GM18870 (cell line): Measurements from ENCODE around the gene EBP.
A peak's percentile ranks its signal among the peaks of the same experiment; 100 is the strongest.

Experiments used
- ATAC-seq: cut with Tn5 transposase; IDR thresholded peaks from one replicate; pipeline ENCODE4 v1.9.1; 2021; ENCODE audit warnings: moderate library complexity; ENCODE audit not compliant: unreplicated experiment

EBP gene

DNA sequence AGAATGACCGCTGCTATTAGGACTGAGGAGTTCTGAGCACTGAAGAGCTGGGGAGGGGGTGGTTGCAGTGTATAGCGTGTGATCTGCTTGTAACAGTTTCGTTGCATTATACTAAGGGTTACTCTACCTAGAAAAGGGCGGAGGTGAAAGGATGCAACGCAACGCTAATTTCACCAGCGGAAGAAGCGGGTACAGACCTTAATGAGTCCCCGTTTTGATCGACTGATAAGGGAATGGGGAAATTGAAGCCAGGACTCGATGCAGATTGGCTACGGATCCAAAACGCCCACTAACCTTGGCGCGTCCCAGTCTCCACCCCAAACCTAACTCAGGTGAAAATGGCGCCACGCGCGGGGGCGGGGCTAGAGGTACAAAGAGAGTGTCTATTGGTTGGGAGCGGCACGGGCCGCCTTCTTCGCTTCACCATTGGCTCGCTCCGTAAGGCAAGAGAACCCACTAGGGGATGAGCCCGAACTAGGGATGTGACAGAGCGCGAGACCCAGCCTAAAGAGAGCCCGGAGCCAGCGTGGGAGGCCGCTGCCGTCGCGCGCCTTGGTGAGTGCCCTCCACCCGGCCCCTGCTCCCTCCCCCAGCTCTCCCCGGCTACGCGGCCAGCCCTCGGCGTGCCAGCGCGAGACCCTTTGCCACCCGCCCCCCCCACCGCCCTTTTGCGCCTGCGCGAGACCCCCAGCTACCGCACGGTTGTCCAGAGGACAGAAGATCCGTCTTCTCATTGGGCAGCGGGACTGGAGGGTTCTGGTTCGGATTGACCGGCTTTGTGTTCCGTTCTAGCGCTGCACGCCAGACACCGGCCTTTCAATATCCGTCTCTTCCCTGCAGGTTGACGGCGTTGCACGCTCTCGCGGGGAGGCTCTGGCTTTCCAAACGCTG is at the start of gene EBP:
Gene EBP (plus strand): TSS at position 456 of the 891 bp plus-strand sequence. CDS start 1,964 bp downstream, outside the sequence.
- peak; percentile 92 for ATAC-seq

DNA sequence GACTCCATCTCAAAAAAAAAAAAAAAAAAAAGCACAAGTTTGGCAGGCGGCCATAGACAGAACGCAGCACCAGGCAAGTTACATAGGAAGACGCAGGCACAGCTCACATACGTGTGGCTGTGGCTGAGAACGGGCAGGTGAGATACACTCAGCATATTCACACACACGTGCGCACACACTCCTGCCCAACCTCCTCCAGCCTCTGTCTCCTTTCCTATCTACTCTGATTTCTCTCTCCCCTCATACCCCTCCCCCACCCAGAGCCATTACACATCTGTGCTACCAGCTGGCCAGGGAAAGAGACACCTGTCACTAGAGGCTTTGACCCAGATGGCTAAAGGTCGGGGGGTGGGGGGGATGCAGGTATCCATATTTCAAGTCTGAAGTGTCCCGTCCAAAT is 49.4 kb upstream of the EBP start:
- ATAC-seq, result no peak

DNA sequence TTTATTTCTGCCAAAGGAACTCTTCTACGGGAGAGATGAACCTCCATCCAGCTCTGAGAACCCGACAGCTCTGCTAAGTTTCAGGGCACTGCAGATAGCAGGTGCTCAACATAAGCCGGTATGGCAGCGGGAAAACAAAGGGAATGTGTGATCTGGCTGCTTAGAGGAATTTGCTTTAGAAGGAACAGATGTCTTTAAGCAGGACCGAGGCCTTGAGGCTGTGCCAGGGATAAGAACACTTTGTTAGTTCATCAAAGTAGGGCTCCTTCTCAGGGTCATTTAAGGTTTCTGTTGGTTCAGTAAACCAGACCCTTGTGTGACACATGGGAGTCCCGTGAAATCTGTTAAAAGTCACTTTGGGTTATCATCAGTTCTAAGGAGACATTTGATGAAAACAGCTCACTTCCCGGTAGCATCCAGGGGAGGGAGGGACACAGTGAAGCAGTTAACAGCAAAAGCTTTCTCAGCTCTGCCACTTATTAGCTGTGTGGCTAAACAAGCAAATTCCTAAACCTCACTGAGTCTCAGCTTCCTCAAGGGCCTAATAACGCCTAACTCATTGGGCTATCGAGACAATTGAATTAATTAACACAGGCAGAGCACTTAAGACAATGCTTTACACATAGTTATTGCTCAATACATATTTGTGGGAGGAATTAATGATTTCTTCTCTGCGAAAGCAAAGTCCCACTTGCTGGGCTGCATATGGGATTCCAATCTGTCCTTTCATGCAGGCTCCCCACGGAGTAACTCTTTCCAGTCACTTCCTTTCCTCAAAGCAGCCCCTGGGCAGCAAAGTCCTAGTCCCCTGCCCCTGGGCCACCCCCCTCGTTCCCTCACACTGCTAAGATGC is 48.5 kb upstream of the EBP start:
- no peak for ATAC-seq

DNA sequence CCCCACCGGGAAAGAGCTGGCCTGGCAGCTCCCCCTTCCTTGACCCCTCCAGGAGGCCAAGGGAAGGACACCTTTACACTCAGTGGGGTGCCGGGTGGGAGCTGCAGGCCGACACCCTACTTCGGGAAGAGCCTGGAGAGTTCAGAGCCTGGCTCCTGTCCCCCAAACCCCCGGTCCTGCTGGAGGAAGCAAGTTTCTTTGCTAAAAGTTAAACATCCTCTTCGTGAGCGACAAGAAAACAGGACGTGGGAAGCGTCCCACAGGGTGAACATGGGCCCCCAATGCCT is 48.0 kb upstream of the EBP start:
- ATAC-seq, result no peak

DNA sequence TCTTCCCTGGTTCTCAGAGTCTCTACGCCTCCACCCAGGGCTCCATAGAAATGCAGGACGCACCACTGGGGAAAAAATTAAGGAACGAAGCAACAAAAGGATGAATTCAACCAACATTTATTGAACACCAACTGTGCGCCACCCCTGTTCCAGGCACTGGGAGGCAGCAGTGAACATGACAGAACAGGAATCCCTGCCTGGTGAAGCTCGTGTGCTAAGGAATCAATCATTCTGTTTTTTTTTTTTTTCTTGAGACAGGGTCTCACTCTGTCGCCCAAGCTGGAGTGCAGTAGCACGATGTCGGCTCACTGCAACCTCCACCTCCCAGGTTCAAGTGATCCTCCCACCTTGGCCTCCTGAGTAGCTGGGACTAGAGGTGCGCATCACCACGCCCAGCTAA is 47.5 kb upstream of the EBP start:
- ATAC-seq, result no peak

DNA sequence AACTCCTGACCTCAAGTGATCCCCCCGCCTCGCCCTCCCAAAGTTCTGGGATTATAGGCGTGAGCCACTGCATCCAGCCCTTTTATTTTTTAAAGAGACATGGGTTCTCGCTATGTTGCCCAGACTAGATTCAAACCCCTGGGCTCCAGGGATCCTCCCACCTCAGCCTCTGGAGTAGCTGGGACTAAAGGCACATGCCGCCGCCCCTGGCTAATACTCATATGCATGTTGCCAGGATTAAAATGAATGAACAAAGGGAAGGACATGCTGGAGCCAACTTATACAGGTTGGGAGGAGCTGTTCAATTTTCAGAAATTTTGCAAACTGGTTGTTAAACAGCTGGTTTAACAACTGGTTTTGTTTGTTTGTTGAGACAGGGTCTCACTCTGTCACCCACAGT is 47.0 kb upstream of the EBP start:
- ATAC-seq, result no peak

DNA sequence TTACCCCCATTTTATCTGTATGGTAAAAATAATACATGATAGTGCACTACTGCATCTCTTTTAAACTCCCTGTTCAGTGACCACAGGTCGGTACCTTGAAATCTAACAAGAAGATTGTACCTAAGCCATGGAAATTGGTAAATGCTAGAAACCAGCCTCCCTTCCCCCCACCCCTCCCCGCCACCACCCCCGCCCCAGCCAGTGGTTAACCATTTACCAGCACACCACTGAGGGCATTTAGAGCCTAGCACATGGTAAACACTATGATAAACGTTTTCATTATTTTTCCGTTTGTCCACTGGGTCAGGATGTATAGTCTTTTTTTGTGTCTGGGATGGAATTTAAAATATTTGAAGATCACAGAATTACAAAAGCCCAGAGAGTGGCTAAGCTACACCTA is 46.3 kb upstream of the EBP start:
- ATAC-seq, result no peak

DNA sequence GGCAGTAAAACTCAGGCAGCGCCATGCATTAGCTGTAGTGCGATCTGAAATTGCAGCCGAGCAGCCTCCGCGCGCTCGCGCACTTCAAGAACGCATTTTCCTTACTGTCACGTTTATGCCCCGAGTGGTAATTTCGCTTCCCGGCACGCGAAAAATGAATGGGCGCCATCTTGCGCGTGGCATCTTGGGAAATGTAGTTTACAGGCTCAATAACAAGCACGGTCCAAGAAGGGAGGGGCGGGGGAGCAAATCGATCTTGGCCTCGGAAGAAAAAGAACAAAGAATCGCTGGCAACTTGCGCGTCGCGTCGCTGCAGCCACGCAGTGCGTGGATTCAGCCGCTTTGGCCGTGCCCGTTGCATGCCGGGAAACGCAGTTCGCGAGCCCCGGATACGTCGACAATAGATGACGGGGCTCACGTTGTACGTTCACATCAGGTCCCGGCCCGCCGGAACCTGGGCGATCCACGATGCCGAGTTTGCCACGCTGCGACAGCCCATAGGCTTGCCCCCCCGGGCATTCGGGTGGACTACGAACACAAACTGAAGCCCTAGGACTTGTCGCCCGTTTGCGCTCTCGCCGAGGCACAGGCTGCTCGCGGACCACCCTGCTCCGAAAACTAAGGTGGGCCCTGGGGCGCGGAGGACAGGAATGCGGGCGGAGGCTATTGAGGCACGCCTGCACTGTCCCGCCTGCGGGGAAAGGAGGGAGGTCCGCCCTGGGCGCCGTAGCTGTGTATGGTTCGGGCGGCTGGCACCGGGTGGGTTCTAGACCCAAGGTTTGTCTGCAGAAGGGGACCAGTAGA is 45.6 kb upstream of the EBP start, which contains the start of gene FTSJ1:
Gene FTSJ1 (plus strand): TSS at position 426 of the 804 bp plus-strand sequence. CDS start 1,849 bp downstream, outside the sequence.
- peak; percentile 82 for ATAC-seq

DNA sequence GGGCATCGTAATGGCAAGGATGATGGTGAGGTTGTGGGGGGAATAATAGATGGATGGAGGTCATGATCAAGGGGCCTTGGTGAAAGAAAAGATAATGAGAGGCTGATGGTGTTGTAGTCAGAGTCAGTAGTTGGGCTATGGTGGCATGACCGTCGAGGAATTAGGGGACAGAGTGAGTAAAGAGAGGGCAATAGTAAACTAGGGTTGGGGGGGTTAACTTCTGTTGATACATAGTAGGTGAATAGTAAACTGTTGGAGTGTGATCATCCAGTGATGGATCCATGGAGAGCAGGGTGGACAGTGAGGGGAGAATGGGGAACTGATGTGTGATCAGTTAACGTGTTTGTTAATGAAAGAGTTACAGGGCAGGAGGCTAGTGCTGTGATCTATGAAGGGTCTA is 44.7 kb upstream of the EBP start:
- no peak for ATAC-seq

DNA sequence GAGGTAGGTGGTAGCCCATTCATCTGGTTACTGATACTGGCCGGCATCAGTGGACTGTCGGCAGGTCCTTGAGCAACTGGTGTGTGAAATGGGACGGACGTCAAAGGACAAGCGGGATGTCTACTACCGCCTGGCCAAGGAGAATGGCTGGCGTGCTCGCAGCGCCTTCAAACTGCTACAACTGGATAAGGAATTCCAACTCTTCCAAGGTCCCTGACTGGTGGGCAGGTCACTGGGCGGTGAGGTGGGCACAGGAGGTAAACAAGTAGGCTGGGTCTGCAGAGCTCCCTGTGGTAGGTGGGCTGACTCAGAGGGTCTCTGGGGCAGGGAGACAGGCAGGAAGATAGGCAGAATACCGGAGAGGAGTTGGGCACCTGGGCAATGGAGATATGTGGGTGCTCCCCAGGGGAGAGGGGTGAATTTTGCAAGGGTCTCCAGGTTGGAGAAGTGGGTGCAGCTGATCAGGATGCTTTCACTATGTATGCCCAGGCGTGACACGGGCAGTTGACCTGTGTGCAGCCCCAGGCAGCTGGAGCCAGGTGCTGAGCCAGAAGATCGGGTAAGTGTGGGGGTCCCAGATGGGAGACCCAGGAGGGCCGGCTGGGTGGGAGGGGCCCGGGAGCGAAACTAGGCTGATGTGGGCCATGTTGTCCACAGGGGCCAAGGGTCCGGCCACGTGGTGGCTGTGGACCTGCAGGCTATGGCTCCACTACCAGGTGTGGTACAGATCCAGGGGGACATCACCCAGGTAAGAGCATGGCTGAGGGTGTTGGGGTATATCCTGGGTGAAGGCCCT is 43.5 kb upstream of the EBP start:
- ATAC-seq, result no peak

DNA sequence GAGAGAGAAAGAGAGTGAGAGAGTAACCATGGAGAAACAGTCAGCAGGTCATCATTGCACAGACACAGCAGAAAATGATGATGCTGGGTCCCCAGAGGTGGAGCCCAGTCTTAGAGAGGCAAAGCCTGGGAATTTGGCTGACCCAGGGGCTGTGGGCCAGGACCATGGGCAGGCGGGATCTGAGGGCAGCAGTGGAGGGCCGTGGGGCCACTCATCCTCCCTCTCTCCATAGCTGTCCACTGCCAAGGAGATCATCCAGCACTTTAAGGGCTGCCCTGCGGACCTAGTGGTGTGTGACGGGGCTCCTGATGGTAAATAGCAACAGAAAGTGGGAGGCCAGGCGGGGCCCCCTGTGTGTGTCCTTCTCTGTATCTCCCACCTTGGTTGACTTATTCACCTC is 42.8 kb upstream of the EBP start:
- no peak for ATAC-seq

DNA sequence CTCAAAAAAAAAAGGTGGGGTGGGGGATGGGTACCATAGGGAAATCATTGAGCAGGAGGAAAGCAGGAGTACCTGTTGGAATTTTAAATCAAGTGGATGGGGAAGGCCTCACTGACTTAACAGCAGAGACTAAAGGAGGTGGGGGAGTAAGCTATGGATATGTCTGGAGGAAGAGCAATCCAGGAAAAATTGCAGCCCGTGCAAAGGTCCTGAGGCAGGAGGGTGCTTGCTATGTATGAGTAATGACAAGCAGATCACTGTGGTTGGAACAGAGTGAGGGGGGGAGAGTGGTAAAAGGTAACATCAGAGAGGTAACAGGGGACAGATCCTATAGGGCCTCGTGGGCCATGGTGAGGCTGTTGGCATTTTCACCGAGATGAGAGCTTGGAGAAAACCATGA is 41.5 kb upstream of the EBP start:
- no peak for ATAC-seq

DNA sequence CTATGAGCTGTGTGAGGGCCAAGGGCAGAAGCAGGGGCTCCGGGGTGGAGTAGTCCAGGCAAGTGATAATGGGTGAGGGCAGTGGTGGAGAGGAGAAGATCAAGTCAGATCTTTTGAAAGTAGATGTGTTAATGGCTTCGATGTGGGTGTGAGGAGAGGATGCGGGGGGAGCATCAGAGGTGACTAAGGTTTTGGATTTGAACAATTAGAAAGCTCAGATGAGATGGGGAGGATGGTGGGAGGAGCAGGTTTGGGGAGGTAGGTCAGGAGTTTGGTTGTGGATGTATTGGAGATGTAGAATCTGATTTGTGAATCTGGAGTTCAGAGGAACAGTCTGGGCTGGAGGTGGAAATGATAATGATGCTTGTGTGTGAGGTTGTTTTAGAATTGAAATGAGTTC is 41.0 kb upstream of the EBP start:
- ATAC-seq, result no peak

DNA sequence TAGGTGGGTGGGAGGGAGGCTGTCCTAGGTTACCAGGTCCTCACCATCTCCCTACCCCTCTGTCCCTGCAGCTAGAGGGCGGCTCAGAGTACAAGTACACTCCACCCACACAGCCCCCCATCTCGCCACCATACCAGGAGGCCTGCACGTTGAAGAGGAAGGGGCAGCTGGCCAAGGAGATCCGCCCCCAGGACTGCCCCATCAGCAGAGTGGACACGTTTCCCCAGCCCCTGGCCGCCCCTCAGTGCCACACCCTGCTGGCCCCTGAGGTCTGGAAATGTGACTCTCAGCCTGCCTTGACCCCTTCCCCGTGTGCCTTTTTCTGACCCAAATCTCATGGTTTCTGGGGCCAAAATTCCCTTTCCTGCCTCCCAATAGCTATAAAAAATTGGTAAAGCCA is 39.1 kb upstream of the EBP start:
- no peak for ATAC-seq

DNA sequence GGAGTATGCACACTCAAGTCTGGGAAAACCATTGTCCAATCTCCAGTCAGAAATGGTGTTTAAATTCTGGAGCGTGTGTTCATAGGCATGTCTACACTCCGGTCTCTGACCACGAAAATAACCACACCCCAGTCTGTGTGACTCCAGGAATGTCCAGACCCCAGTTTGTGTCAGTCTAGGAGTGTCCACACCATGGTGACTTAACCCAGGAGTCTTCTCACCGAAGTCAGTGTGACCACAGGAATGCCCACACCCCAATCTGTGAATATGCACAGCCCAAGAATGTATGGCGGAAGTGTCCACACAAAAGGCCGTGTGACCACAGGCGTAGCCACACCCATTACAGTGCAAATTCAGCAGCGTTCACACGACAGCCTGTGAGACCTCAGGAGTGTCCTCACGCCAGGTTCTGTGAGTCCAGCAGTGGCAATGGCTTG is 34.2 kb upstream of the EBP start:
- no peak for ATAC-seq

DNA sequence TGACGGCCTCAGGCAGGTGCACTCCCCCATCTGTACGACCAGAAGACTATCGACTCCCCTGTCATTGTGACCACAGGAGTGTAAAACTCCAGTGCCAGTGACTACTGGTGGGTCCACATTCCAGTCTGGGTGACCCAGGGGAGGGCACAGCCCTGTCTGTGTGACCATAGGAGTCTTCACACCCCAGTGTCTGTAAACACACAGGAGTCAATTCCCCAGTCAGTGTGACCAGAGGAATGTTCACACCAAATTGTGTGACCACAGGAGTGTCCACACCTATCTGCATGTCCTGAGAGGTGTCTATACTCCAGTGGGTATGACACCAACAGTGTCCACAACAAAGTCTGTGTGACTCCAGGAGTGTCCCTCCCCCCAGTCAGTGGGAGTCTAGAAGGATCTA is 33.6 kb upstream of the EBP start:
- no peak for ATAC-seq

DNA sequence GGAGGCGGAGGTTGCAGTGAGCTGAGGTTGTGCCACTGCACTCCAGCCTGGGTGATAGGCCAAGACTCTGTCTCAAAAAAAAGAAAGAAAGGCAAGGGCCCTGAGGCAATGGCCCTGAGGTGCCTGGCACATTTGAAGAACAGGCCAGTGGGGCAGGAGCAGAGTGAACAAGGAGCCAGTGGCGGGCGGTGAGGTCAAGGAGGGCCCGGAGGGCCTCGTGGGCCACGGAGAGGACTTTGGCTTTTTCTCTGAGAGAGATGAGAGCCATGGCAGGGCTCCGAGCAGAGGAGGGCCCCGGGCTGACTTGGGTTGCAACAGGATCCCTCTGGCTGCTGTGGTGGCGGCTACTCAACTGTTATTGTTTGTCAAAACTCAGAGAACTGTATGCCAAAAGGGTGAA is 32.3 kb upstream of the EBP start:
- ATAC-seq, result no peak

DNA sequence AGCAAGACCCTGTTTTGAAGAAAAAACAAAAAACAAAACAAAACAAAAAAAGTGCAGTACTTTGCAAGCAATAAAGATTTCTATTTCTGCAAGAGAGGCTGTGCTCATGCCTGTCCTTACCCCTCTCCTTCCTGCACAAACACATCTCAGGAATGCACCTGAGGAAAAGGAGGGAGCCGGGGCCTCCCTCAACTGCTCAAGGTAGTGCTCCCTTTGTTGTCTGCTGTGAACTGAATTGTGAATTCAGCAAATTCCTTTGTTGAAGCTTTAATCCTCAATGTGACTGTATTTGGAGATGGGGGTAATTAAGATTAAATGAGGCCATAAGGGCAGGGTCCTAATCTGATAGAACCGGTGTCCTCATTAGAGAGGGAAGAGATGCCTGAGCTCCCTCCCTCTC is 31.7 kb upstream of the EBP start:
- ATAC-seq, result no peak

DNA sequence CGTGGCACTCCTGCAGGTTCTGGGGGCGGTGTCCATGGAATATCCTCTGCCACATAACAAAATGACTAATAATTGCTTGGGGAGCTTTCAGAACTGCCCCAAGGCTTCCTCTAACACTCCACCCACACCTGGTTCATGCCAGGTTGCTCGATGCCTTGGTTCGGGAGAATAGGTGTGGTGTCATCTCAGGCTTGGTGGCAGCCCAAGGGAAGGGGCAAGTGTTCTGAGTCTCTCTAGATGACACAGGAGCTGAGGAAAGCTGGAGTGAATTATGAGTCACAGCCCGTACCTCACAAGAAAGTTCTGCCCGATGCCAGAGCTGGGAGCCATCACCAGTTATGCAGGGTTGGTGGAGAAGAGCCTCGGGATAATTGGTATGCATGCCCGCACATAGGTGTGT is 30.9 kb upstream of the EBP start:
- no peak for ATAC-seq

DNA sequence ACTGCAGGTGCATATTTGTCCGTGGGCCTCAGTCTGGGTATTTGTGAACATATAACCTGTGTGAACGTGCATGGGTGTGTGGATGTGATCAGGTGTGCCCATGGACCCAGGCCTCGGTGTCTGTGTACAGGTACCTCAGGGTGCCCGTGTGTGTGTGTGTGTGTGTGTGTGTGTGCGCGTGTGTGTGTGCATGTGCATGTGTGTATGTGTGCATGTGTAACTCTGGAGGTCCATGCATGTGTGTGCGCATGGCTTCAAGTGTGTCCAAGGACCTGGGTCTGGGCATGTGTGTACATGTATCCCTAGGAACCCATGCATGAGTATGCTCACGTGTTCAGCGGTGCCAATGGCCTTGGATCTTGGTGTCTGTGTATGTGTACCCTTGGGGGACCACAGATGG is 29.8 kb upstream of the EBP start:
- no peak for ATAC-seq
